A673 (cell line): ENCODE results near the gene TMOD2. TPM values are rescaled to one million over a fixed set of nuclear protein-coding genes. Genes with fewer than 3 reads are reported as not detected.

Source experiments
- BruUV-seq: library from RNA; stranded (reverse); fragments of 400-500 nt; replicated peaks from 2 replicates; lab custom pipeline; 2021; lab: Mats Ljungman, UMichigan
- CTCF ChIA-PET: fragments of 300-600 bp; sonication (Branson Sonifier 250); formaldehyde crosslinking; loops from one replicate; lab custom pipeline; 2022; ENCODE audit warnings: antibody characterized with exemption; lab: Charles Lee
- POLR2A ChIA-PET: fragments of 300-600 bp; sonication (Branson Sonifier 250); formaldehyde crosslinking; loops from one replicate; lab custom pipeline; 2022; ENCODE audit warnings: antibody characterized with exemption; ENCODE audit not compliant: low non-redundant PET; lab: Charles Lee
- DNase-seq: peaks from one replicate; pipeline ENCODE4 v3.0.0-alpha.2; 2015; ENCODE audit warnings: low spot score
- H3K27ac ChIP-seq: fragments of 200-600 bp; sonication (generic); 2 replicates; pipeline ENCODE4 v1.5.1; 2016; ENCODE audit warnings: mixed run types, low read depth, mild to moderate bottlenecking, mixed read lengths, antibody characterized with exemption, low read length; ENCODE audit not compliant: poor library complexity, severe bottlenecking
- H3K27me3 ChIP-seq: fragments of 200-600 bp; sonication (generic); replicated peaks from 2 replicates; pipeline ENCODE4 v1.6.1; 2017; ENCODE audit warnings: mixed run types, low read depth, mild to moderate bottlenecking, mixed read lengths, antibody characterized with exemption, low read length; ENCODE audit not compliant: insufficient read depth, poor library complexity
- H3K36me3 ChIP-seq: fragments of 200-600 bp; sonication (generic); 2 replicates; pipeline ENCODE4 v1.6.1; 2016; ENCODE audit warnings: mixed run types, mild to moderate bottlenecking, mixed read lengths, antibody characterized with exemption, low read length; ENCODE audit not compliant: insufficient read depth, poor library complexity, severe bottlenecking
- H3K4me1 ChIP-seq: fragments of 200-600 bp; sonication (generic); 2 replicates; pipeline ENCODE4 v1.6.1; 2017; ENCODE audit warnings: mixed run types, mild to moderate bottlenecking, mixed read lengths, antibody characterized with exemption, low read length; ENCODE audit not compliant: insufficient read depth, poor library complexity, severe bottlenecking
- H3K4me3 ChIP-seq: fragments of 200-600 bp; sonication (generic); 2 replicates; pipeline ENCODE4 v1.5.1; 2016; ENCODE audit warnings: low read depth, mixed run types, mild to moderate bottlenecking, mixed read lengths, low read length; ENCODE audit not compliant: poor library complexity, severe bottlenecking
- H3K9me3 ChIP-seq: fragments of 200-600 bp; sonication (generic); 2 replicates; pipeline ENCODE4 v1.6.1; 2016; ENCODE audit warnings: mixed run types, low read depth, mild to moderate bottlenecking, mixed read lengths, antibody characterized with exemption, low read length; ENCODE audit not compliant: poor library complexity, severe bottlenecking
- EZH2 ChIP-seq: fragments of 200-600 bp; sonication (generic); IDR thresholded peaks from 2 replicates; pipeline ENCODE4 v1.6.1; 2017; ENCODE audit warnings: borderline replicate concordance, low read depth, mild to moderate bottlenecking, mixed read lengths, antibody characterized with exemption, low read length; ENCODE audit not compliant: poor library complexity, severe bottlenecking
- intact Hi-C: fragments of 100-400 bp; cut with micrococcal nuclease; formaldehyde crosslinking; loops from one replicate; pipeline ENCODE4 v1.10.0; 2022; ENCODE audit not compliant: unreplicated experiment
- total RNA-seq: library from RNA; stranded (reverse); gene quantifications from 2 replicates; pipeline ENCODE4 v1.2.3, GENCODE V29; 2021
- TF ChIP-seq, protein P1 (sequence below): fragments of 300-800, 200-600 bp; sonication (generic); conservative IDR thresholded peaks from 2 replicates; pipeline ENCODE4 v1.5.1; 2017; ENCODE audit warnings: low read depth, mild to moderate bottlenecking, antibody characterized with exemption, low read length, moderate library complexity, mixed read lengths

The TMOD2 gene
- total RNA-seq, 1 experiment from 2014 or later: 0.67 TPM

DNA sequence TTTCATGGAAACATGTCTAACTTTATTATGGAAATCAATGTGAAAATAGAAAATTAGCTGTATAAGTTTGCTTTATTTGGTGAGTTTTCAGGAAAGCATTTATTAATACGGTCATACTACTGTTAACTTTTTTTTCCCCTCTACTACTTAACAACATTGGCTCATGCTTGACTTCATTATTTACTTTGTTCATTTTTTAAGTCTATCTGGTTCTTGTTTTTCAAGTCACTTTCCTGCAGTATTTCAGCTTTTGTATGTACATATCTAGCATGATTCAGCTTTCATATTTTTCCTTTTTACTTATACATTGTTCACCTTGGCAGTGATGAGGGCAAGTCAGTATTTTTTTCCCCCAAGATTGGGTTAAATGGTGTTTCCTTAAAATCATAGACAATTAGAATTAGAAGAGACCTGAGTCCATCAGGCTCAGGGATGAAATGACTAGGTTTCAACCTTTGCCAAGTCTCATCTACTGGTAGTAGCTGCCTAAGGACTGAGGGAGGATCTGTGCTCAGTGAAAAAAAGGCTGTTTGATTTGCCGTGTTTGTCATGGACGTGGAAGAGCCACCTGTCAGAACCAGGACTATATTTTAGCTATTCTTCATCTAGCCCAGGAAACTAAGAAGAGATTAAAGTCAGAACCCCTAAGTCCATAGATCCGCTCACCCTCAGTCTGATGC lies 93.5 kb downstream of the TMOD2 start:
- no TSS peak for BruUV-seq
- peaks cover 84% of the 10 kb centered on the region for H3K4me1 ChIP-seq
- DNase-seq: no peak
- H3K36me3 ChIP-seq: no peaks in the 10 kb centered on the region
- no peaks in the 10 kb centered on the region for H3K9me3 ChIP-seq
- no peaks in the 10 kb centered on the region for H3K27me3 ChIP-seq
- CTCF ChIA-PET: no interaction called here
- no peak overlapping the region for H3K4me3 ChIP-seq
- POLR2A ChIA-PET: no interaction called here
- peak overlapping the region; percentile 79 for H3K27ac ChIP-seq
- intact Hi-C loops: no loop called here
- TF ChIP-seq EZH2: no peak
- TF ChIP-seq, protein P1, sequence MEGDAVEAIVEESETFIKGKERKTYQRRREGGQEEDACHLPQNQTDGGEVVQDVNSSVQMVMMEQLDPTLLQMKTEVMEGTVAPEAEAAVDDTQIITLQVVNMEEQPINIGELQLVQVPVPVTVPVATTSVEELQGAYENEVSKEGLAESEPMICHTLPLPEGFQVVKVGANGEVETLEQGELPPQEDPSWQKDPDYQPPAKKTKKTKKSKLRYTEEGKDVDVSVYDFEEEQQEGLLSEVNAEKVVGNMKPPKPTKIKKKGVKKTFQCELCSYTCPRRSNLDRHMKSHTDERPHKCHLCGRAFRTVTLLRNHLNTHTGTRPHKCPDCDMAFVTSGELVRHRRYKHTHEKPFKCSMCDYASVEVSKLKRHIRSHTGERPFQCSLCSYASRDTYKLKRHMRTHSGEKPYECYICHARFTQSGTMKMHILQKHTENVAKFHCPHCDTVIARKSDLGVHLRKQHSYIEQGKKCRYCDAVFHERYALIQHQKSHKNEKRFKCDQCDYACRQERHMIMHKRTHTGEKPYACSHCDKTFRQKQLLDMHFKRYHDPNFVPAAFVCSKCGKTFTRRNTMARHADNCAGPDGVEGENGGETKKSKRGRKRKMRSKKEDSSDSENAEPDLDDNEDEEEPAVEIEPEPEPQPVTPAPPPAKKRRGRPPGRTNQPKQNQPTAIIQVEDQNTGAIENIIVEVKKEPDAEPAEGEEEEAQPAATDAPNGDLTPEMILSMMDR: no peak

DNA sequence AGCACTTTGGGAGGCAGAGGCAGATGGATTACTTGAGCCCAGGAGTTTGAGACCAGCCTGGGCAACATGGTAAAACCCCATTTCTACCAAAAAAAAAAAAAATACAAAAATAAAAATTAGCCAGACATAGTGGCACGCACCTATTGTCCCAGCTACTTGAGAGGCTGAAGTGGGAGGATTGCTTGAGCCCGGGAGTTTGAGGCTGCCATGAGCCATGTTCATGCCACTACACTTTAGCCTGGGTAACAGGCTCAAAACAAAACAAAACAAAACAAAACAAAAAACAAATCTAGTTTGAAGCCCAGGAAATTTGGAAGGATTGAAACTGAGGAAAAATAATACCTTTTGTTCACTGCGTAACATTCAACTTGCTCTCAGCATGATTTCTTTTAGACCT lies 94.7 kb downstream of the TMOD2 start:
- ChIA-PET POLR2A (interaction anchor here (0.6 kb wide), 1 partner anchor 727 kb away, joined by 4 read pairs; no protein-coding TSS in a partner anchor), CTCF (no interaction called here)
- no peak for TF ChIP-seq EZH2
- TF ChIP-seq, protein P1: no peak
- DNase-seq: no peak
- intact Hi-C loops: no loop called here
- Histone ChIP-seq H3K27ac (peak overlapping the region; percentile 79), H3K9me3 (no peaks in the 10 kb centered on the region), H3K27me3 (no peaks in the 10 kb centered on the region), H3K4me3 (no peak overlapping the region), H3K4me1 (peaks cover 77% of the 10 kb centered on the region), H3K36me3 (no peaks in the 10 kb centered on the region)
- no TSS peak for BruUV-seq

DNA sequence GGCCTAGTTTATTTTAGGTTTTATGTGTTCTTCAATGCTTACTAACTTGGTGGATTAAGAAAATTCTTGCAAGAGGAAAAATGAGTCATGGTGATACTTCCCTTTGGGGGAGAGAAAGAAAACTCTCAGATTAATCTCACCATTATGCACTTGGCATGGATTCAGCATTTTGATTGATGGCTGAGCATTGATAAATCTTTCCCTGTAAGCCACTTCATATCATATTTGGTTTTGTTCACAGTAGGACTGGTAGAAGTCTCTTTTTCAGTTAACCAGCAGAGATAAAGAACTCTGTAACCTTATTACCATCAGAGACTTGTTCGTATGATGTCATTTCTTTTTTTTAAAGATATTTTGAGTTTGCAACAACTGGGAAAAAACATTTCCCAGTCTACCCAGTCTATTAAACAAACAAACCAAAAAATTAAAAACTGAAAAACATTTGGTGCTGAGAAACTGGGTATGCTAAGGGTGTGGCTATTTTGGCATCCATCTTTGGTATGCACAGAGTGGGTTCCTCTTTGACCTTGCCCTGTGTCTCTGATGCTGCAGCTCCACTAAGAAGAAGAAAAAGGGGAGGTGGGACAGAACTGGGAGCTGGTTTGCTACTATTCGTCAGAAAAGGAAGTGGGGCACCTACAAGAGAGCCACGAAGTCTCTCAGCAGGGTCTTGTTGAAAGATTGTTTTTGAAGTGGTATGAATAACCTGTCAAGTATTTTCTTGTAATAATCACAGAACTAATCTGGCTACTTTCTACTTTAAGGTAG lies 95.2 kb downstream of the TMOD2 start:
- Histone ChIP-seq H3K4me3 (peak overlapping the region; percentile 11), H3K27ac (peak overlapping the region; percentile 79), H3K27me3 (no peaks in the 10 kb centered on the region), H3K36me3 (no peaks in the 10 kb centered on the region), H3K9me3 (no peaks in the 10 kb centered on the region), H3K4me1 (peaks cover 74% of the 10 kb centered on the region)
- BruUV-seq: no TSS peak
- intact Hi-C loops: no loop called here
- DNase-seq: peak; percentile 87
- CTCF ChIA-PET: no interaction called here
- TF ChIP-seq EZH2: no peak
- TF ChIP-seq, protein P1: no peak
- POLR2A ChIA-PET: no interaction called here
